Measurements from ENCODE around the gene MNDA.

DNA sequence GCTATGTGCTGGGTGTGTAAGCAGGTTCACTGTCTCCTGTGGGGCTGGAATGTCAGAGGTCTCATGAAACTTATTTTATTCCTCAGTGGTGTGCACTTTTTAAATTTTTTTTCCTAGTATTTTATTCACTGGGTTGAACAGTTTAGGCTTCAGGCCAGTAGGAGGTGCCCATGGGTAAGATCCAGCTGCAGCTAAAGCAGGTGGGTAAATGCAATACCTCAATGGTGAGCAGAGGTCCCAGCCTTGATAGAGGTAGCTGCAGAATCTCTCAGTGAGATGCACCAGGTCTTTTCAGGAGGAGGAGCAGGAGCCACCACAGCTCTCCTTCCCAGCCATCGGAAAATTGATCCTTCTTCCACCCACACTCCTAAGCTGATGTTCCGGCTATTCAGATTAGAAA is 37.5 kb upstream of the MNDA start:
- TF ChIP-seq POLR2A (IDR thresholded peaks at IDR 0.05) = no peak
- TF ChIP-seq, protein P1, sequence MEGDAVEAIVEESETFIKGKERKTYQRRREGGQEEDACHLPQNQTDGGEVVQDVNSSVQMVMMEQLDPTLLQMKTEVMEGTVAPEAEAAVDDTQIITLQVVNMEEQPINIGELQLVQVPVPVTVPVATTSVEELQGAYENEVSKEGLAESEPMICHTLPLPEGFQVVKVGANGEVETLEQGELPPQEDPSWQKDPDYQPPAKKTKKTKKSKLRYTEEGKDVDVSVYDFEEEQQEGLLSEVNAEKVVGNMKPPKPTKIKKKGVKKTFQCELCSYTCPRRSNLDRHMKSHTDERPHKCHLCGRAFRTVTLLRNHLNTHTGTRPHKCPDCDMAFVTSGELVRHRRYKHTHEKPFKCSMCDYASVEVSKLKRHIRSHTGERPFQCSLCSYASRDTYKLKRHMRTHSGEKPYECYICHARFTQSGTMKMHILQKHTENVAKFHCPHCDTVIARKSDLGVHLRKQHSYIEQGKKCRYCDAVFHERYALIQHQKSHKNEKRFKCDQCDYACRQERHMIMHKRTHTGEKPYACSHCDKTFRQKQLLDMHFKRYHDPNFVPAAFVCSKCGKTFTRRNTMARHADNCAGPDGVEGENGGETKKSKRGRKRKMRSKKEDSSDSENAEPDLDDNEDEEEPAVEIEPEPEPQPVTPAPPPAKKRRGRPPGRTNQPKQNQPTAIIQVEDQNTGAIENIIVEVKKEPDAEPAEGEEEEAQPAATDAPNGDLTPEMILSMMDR (IDR thresholded peaks at IDR 0.05) = no peak
